OCI-LY3 (cell line): ENCODE measurements around the gene COX5A.

Source experiments
- H2AFZ ChIP-seq: fragments of 200-600, 300-600 bp; shearing (Covaris generic); 2 replicates; pipeline ENCODE4 v1.6.0; 2014; ENCODE audit warnings: antibody characterized with exemption, low read depth, low read length
- H3K27ac ChIP-seq: fragments of 200-600, 300-600 bp; sonication (generic); 2 replicates; pipeline ENCODE4 v1.5.1; 2014; ENCODE audit warnings: mild to moderate bottlenecking, low read length, moderate library complexity, mixed read lengths
- H3K27me3 ChIP-seq: fragments of 200-600, 300-600 bp; sonication (generic); 2 replicates; pipeline ENCODE4 v1.6.1; 2014; ENCODE audit warnings: low read depth, low read length, mixed read lengths
- H3K36me3 ChIP-seq: fragments of 200-600, 300-600 bp; sonication (generic); replicated peaks from 2 replicates; pipeline ENCODE3; 2014; ENCODE audit warnings: low read depth, low read length, mixed read lengths
- H3K4me1 ChIP-seq: fragments of 300-600, 200-600 bp; sonication (generic); 2 replicates; pipeline ENCODE4 v1.6.1; 2014; ENCODE audit warnings: low read length, mixed read lengths
- H3K4me2 ChIP-seq: fragments of 200-600, 300-600 bp; sonication (generic); 2 replicates; pipeline ENCODE4 v1.6.1; 2014; ENCODE audit warnings: low read length, mixed read lengths
- H3K4me3 ChIP-seq: fragments of 300-600, 200-600 bp; sonication (generic); 2 replicates; pipeline ENCODE4 v1.5.1; 2014; ENCODE audit warnings: antibody characterized with exemption, mild to moderate bottlenecking, low read length, moderate library complexity
- H3K79me2 ChIP-seq: fragments of 300-600, 200-600 bp; shearing (Covaris generic); 2 replicates; pipeline ENCODE4 v1.6.1; 2014; ENCODE audit warnings: mild to moderate bottlenecking, low read length, mixed read lengths
- H3K9ac ChIP-seq: fragments of 300-600, 200-600 bp; shearing (Covaris generic); 2 replicates; pipeline ENCODE4 v1.6.0; 2014; ENCODE audit warnings: mild to moderate bottlenecking, low read length, moderate library complexity
- H3K9me3 ChIP-seq: fragments of 200-600, 300-600 bp; shearing (Covaris generic); 2 replicates; pipeline ENCODE4 v1.6.1; 2014; ENCODE audit warnings: low read length, mixed read lengths; ENCODE audit not compliant: insufficient read depth
- H4K20me1 ChIP-seq: fragments of 200-600, 300-600 bp; sonication (generic); 2 replicates; pipeline ENCODE4 v1.6.1; 2016; ENCODE audit warnings: low read length, mixed read lengths; ENCODE audit not compliant: insufficient read depth
- CTCF ChIP-seq: fragments of 200-600, 300-600 bp; sonication (generic); IDR thresholded peaks from 2 replicates; pipeline ENCODE4 v1.5.1; 2014; ENCODE audit warnings: antibody characterized with exemption, low read length, low read depth
- EZH2phosphoT487 ChIP-seq: fragments of 200-600 bp; shearing (Covaris generic); IDR thresholded peaks from 2 replicates; pipeline ENCODE4 v1.6.1; 2018; ENCODE audit warnings: antibody characterized with exemption, mixed run types, low read depth

The COX5A gene

GRCh38 chr15:74873756-74874424 lies 64.0 kb downstream of the COX5A start:
- Histone ChIP-seq H3K9ac (peak overlapping the region; percentile 82), H4K20me1 (no peaks in the 10 kb centered on the region; the same call in 1 of the 2 replicates), H3K4me2 (peak overlapping the region; percentile 88), H3K4me1 (peaks cover 34% of the 10 kb centered on the region), H3K79me2 (peaks cover 36% of the 10 kb centered on the region), H3K27me3 (no peaks in the 10 kb centered on the region), H3K9me3 (no peaks in the 10 kb centered on the region), H3K4me3 (peak overlapping the region; percentile 92), H2AFZ (peak overlapping the region; percentile 24; the same call in 1 of the 2 replicates), H3K36me3 (peaks cover 15% of the 10 kb centered on the region), H3K27ac (peak overlapping the region; percentile 61)
- TF ChIP-seq CTCF (no peak), EZH2phosphoT487 (no peak)

- Histone ChIP-seq H2AFZ (peak within 1 kb of the TSS; percentile 24; the same call in 1 of the 2 replicates), H3K4me1 (peaks cover 41% of the 10 kb centered on the region), H3K9me3 (peaks cover 3% of the 10 kb centered on the region; the same call in 1 of the 2 replicates), H3K9ac (peak within 1 kb of the TSS; percentile 93), H3K27ac (peak within 1 kb of the TSS; percentile 91), H3K79me2 (peaks cover 42% of the 10 kb centered on the region), H3K4me2 (peak within 1 kb of the TSS; percentile 94), H3K27me3 (no peaks in the 10 kb centered on the region), H3K36me3 (peaks cover 22% of the 10 kb centered on the region), H4K20me1 (no peaks in the 10 kb centered on the region; the same call in 1 of the 2 replicates), H3K4me3 (peak within 1 kb of the TSS; percentile 92)
- no peak for TF ChIP-seq EZH2phosphoT487
- no peak for TF ChIP-seq CTCF
Measured at GRCh38 chr15:74873036-74873755, 64.7 kb downstream of the COX5A start, which contains the start of gene SCAMP2. TSS of gene SCAMP2 (minus strand) at chr15:74873365. CDS start at chr15:74873255, 110 bp downstream.

GRCh38 chr15:74872702-74873035 lies 65.2 kb downstream of the COX5A start:
- Histone ChIP-seq H3K79me2 (peaks cover 48% of the 10 kb centered on the region), H3K27me3 (no peaks in the 10 kb centered on the region), H2AFZ (no peak overlapping the region), H3K4me2 (peak overlapping the region; percentile 94), H3K4me3 (peak overlapping the region; percentile 92), H3K9ac (peak overlapping the region; percentile 93), H4K20me1 (no peaks in the 10 kb centered on the region; the same call in 1 of the 2 replicates), H3K27ac (peak overlapping the region; percentile 91), H3K9me3 (peaks cover 8% of the 10 kb centered on the region; the same call in 1 of the 2 replicates), H3K36me3 (peaks cover 27% of the 10 kb centered on the region), H3K4me1 (peaks cover 47% of the 10 kb centered on the region)
- no peak for TF ChIP-seq EZH2phosphoT487
- no peak for TF ChIP-seq CTCF
